NCI-H510A (cell line): ENCODE measurements around the gene RNF14.
A peak's percentile ranks its signal among the peaks of the same experiment; 100 is the strongest.
"Not testable (repeated sequence)": the region's sequence is repeated elsewhere in the genome, so short reads cannot be mapped to it uniquely, and the experiment has no call there.

ENCODE experiments used
- DNase-seq: peaks from one replicate; lab custom pipeline; 2025; lab: John Stamatoyannopoulos, UW

RNF14 gene, protein sequence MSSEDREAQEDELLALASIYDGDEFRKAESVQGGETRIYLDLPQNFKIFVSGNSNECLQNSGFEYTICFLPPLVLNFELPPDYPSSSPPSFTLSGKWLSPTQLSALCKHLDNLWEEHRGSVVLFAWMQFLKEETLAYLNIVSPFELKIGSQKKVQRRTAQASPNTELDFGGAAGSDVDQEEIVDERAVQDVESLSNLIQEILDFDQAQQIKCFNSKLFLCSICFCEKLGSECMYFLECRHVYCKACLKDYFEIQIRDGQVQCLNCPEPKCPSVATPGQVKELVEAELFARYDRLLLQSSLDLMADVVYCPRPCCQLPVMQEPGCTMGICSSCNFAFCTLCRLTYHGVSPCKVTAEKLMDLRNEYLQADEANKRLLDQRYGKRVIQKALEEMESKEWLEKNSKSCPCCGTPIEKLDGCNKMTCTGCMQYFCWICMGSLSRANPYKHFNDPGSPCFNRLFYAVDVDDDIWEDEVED

DNA sequence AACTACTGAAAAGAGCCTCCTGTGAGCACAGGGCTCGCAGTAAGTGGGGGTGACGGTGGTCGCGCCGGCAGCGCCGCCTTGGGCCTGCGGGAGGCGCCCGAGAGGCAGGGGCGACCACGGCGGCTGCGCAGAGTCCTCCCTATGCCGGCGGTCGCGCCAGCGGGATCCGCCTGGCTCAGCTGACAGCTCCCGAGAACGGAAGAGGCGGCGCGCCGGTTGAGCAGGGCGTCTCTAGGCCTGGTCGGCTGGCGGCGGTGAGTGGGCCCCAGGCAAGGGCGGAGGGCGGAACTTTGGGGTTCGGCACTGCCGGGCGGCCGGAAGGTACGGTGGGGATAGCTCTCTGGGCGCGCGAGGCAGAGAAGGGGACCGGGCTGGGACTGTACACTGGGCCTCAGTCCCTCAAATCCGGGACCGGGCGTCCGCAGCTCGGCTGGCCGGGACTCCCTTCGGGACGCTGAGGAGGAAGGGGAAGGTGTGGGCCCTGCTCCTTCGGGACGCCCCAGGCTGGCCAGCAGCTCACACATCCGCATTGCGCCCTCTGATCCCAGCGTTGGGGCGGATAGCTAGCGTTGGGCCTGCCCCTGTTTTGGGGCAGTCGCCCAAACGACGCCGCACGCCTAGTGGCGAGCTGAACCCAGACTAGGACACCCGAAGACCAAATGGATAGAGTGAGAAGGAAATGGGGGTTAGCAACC, at the start of gene RNF14:
Gene RNF14 (plus strand): TSS at position 192 of the 695 bp plus-strand sequence. CDS start 4,484 bp downstream, outside the sequence.
- peak; percentile 83 for DNase-seq

DNA sequence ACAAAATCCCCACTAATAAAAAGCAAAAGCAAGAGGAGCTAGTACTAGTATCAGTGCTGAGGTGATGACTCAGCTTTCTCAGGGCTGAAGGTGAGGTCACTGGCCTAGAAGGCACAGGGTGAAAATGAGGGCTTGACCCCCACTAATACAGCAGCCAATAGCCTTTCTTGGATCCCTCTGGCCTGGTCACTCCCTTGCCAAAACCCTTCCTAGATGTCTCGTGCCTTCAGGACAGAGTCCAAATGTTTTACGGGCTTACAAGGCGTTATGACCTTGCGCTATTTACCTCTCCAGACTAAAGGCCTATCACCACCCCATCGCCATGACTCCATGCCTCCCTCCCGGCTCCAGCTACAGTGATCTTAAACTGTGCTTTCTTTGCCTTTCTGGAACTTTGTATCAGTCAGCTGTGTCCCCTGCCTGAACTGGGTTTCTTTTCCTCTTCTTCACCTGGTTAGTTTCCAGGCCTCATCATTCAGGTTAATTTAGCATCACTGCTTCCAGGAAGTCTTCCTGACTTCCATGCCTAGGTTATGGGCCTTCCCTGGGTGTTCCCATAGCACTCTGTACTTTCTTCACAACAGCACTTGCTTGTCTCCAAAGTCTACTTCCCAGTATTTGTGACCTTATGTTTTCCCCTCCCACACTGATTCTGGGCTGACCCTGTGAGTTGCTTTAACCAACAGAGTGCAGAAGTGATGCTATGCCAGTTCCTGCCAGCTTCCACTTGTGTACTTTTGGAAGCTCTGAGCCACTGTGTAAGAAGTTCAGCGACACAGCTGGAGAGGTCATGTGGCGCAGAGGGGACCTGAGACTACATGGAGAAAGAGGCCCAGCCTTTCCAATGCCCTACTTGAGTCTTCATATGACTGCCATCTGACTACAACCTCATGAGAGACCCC, 49.4 kb upstream of the RNF14 start:
- DNase-seq: no peak

DNA sequence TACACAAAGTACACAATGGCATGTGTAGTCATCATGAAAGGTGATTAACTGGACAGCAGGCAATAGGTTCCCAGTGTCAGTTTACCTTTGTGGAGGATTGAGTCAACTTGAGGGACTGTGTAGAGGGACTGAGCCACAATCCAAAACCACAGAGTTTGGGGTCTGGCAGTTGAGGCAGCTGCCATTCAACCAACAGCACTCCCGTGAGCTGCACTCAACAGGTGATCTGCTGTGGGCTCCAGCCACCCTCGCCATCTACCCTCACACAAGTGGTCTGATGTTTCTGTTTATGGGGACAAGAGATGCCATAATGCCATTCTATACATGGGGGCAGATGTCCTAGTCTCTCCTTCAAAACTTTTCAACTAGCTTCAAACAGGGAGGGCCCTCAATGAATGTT, 48.1 kb upstream of the RNF14 start:
- no peak for DNase-seq

DNA sequence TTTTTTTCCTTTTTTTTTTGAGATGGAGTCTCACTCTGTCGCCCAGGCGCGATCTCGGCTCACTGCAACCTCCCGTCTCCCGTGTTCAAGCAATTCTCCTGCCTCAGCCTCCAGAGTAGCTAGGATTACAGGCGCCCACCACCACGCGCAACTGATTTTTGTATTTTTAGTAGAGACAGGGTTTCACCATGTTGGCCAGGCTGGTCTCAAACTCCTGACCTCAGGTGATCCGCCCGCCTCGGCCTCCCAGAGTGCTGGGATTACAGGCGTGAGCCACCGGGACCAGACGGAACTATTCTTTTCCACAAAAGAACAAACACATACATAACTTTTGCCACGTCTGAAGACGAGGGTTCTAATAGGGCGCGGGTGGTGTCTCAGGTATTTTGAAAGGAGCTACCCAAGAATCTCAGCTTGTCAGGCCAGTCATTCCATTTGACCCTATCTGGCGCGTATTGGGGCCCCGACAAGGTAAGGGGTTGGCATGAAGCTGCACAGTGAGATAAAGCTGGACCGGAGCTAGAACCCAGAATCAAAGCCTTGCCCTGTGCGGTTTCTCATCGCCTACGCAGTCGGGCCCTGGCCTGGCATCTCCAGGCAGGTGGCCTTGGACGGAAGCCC, 46.0 kb upstream of the RNF14 start:
- not testable (repeated sequence) for DNase-seq

DNA sequence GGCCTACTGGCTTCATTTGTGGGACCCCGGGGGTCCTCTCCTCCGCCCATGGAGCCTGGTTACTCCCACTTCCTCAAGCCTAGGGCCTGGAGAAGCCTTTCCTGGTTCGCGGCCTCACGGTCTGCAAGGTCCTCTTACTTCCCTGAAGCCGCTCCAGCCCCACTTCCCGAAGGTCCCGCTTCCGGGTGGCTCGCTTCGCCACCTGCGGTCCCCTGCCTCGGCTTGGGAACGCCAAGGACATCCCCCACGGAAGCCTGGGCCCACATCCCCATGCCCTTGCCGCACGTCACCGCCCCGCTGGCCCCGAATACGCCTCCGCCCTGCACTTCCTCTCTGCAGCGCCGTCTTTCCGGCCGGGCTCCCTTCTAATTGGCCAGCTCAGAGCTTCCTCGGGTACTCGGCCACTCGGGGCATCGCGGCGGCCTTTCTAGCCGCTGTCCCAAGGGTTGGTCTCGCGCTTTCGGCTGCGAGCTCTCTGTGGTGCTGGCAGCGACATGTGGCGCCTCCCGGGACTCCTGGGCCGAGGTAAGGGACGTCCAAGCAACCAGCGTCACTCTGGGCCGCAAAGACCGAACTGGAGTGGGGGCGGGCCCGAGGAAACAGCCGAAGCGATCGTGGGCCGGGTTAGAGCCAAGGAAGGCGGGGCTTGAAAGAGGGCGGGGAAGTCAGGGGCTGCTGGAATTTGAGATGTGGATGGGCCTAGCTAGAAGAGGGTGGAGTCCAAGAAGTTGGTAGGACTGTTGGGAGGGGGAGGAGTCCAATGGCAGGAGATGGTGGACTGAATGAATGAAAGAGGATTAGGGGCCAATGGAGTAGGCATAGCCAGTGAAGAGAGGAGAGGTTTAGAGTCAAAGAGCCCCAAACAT, 45.2 kb upstream of the RNF14 start, which contains the start of gene DELE1:
Gene DELE1 (plus strand): TSS at position 424 of the 866 bp plus-strand sequence. CDS start 71 bp downstream, at position 495.
- peak; percentile 82 for DNase-seq

DNA sequence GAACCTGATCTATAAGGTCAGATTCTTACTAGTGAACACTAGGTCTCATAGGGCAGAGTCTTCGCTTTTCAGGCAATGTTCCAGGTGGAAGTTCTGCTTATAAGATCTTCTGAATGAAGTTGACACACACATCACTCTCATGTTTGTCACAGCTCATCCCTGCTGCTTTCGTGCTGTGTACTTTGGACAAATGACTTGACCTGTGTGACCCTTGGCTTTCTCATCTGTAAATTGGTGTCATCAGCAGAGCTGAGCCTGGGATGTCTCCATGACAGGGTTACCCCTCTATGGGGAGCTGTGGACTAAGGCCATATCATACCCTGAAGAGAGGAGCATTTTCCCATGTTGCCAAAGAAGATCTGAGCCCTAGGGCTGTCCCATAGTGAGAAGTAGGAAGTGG, 42.5 kb upstream of the RNF14 start:
- DNase-seq: no peak

DNA sequence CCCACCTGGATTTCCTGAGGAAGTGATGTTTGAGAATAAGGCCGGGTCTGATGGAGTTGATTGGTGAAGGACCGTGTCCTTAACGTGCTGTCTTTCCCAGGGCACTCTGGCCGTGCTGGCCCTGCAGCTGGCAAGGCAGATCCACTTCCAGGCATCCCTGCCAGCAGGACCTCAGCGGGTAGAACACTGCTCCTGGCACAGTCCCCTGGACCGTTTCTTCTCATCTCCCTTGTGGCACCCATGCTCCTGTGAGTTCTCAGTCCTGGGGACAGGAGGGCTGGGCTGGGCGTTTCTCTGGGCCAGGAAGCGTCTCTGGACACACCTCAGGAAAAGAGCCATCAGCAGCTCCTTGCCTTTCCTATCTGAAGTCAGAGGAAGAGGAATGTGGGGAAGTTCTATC, 40.9 kb upstream of the RNF14 start:
- DNase-seq: no peak

DNA sequence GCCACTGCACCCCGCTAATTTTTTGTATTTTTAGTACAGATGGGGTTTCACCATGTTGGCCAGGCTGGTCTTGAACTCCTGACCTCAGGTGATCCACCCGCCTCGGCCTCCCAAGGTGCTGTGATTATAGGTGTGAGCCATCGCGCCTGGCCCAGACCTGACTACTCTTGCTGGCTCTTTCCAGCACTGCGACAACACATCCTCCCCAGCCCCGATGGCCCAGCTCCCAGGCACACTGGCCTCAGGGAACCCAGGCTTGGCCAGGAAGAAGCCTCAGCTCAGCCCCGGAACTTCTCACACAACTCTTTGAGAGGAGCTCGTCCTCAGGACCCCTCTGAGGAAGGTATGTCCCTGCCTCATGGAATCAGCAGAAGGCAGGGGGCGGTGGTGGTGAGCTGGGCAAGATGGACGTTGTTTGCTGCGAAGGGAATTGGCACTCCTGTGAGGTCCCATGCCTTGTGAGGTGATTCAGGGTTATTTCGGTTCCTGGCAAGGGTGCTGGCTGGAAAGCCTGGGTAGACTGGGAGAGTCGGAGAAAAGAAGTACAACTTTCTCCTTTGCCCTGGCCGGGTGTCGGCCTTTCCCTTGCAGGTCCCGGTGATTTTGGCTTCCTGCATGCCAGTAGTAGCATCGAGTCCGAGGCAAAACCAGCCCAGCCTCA, 39.4 kb upstream of the RNF14 start:
- DNase-seq: no peak

DNA sequence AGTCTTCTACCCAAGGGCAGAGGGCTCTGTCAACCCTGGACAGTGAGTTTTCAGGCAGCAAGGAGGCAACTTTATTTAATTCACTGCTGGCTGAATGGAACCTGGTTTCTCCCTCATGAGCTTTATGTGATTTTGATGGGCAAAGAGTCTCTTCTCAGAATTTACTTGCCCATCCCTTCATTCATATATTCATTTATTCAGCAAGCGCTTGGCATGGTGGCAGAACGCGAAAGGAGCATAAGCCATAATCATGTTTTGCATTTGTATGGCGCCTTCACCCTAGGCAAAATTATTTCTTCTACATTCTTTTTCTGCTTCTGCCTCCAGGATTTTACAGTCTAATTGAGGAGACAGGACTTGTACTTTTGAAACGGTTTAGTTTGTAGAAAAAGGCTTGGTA, 37.2 kb upstream of the RNF14 start:
- DNase-seq: no peak

DNA sequence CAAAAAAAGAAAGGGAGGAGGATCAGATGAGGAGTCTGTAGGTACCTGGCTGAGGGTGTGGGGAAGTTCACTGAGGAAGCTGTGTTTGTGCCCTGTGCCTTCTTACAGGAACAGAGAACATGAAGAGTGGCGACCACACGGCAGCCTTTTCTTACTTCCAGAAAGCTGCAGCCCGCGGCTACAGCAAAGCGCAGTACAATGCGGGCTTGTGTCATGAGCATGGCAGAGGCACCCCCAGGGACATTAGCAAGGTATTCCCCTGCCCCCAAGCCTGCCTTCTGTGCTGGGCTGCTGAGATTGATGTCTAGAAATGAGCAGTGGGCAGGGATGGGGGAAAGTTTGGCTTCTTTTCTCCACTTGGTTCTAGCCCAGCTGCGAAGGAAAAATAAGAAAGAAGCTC, 35.8 kb upstream of the RNF14 start:
- DNase-seq: no peak

DNA sequence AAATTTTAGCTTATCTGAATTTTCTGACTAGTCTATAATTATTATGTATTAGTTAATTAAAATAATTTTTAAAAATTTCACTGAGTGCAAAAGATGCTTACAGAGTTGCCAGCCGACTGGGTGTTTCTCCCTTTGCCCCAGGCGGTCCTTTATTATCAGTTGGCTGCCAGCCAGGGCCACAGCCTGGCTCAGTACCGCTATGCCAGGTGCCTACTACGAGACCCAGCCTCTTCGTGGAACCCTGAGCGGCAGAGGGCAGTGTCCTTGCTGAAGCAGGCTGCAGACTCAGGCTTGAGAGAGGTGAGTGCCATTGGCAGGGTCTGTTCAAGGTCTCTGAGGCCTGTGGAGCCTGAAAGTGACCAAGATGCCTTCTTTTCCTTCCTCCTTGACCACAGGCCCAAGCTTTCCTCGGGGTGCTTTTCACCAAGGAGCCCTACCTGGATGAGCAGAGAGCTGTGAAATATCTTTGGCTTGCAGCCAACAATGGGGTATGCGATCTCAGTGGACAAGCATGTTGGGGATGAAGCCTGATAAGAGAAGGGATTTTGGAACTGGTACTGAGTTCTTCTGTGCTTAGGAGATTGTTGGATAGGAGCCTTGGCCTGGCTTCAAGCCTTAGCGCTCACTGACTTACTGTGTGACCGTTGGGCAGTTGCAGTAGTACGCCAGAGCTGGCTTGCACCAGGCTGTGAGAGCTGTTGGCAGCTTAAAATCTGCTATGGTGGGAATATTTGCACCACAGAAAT, 34.6 kb upstream of the RNF14 start:
- peak; percentile 38 for DNase-seq

DNA sequence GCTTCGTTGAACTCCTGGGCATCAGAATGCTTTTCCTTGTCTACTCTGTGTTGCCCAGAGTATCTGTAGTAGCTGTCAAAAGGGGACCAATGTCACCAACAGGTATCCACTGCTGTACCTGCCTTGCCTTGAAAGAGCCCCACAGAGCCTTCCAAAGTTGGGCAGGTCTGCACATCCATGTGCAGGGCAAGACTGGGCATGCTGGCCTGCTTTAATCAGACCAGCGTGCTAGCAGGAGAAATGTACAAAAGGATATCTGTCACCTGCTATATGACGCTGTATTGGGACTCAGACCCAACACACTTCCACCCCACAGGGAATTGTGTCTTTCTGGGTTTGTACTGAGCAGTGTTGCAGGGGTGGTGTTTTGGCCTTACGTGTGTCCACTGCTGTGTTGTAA, 33.4 kb upstream of the RNF14 start:
- no peak for DNase-seq

DNA sequence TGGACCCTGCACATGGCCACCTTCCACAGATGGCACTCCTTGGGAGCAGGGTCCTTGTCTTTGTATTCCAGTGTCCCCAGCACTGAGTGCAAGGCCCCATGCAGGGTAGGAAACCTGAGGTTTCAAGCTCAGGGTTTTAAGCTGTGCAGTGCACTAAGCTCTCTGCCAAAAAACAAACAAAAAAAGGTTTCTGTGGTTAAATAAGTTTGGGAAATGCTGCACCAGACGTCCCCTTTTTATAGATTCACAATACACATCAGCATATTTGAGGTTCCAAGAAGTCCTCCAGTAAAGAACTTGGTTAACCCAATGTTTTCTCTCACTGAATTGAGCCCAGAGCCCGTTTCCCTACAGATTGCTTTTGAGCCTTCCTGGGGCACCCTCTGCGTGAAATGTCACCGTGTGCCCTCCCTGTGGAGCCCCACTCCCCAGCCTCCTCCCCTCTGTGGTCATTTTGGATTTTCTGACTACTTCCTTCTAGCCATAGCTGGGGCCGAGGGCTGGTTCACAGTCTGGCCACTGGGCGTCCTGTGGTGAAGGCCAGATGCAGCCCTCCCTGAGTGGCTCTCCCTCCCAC, 28.1 kb upstream of the RNF14 start:
- DNase-seq: no peak

DNA sequence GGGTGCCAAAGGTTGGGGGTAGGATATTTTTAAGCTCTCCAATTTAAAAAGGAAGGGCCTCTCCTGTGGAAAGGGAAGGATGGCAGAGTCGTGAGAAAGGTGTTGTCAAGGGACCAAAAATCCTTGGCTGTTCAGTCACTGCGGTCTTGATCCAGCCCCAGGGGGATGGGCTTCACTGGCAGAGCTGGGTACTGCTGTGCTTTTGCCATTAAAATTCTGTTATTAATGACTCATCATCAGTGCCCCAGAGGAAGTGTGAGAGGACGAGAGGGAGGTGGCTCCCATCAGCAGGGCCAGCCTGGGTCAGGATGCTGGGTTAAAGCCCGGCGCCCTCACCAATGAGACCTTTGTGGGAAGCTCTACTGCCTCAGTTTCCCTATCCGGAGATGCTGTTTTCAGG, 27.6 kb upstream of the RNF14 start:
- DNase-seq: no peak

DNA sequence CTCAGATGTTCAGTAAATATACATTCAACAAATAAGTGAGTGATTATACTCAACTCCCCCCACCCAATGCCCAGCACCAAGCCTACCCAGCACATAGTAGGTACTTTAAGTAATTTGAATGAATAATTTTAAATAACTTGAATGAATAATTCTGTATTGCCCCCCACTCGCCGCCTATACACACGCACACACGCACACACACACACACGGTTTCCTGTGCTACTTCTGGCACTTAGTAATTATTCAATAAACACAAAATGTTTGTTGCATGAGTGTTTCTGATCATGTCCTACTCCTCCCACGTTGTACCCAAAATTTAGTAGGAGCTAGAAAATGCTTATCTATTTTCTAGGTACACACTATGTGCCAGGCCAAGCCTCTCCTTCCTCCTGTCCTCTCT, 27.1 kb upstream of the RNF14 start:
- no peak for DNase-seq

DNA sequence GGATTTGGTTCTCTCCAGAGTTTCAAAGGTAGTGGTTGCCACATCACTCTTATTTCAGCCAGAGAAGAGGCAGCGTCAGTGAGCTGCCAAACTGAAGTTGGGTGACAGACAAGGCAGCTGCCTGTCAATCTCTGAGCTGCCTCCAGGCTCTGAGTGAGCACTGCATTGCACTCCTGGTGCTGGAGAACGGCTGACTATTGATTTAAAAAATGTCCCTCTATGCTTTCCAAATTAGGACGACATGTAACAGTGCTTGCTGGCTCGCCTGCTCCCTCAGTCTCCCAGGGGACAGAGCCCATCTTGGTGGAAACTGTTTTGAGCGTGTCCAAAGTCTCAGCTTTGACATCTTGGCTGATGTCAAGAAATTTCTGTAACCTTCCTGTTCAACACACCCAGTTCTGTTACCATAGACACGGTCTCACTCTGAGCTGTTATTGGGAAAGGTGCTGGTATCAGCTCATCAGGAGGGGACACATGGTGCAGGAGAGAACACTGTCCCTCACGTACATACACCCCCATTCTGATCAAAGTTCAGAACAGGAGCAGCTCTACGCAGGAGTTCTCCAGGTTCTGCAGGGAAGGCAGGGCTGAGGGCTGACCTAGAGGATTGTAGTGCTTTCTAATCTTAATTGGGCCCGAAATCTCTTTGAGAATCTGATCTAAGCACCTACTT, 26.6 kb upstream of the RNF14 start:
- DNase-seq: no peak

DNA sequence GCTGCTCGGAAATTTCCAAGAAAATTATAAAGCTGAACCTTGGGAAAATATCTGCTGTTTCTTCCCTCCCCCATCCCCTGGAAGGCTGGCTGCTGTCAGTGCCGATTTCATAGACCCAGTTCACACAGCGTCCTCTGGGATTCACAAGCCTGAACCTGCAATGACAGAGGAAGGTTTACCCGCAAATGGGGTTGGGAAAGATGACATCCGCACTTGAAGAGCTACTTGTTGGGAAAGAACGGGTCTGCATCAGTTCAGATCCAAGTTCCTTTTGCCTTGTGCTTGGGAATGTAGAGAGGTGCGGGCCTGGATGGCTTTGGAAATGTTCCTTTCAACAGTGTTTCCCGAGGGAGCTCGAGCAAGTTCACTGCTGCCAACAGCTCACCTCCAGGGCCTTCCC, 24.8 kb upstream of the RNF14 start:
- no peak for DNase-seq

DNA sequence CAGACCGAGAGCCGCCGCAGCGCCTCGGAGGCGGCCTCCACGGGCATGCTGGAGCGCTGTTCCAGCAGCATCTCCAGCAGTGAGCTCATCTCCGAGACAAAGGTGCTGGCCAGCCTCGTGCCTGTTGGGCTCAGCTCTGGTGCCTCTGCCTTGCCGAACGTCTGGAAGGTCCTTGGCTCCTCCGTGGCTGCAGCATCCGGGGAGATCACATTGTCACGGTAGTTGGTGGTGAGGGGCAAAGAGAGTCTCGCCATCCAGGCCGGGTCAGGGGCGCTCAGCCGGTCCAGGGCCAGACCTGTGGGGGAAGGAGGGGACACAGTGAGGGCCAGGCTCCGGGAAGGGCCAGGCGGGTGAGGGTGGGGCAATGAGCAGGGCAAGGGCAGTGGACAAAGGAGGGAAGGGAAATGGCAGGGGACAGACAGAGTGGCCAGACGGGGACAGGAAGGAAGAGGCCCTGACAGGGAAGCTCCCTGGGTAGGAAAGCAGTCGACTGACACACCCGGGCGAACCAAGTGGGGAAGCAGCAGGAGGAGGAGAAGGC, 23.3 kb upstream of the RNF14 start:
- DNase-seq: no peak
